HG03095 (cell line): ENCODE measurements around the gene PKM.

ENCODE experiments used
- ATAC-seq: cut with Tn5 transposase; IDR thresholded peaks from one replicate; pipeline ENCODE4 v1.9.1; 2021; ENCODE audit warnings: moderate library complexity; ENCODE audit not compliant: unreplicated experiment

The PKM gene

DNA sequence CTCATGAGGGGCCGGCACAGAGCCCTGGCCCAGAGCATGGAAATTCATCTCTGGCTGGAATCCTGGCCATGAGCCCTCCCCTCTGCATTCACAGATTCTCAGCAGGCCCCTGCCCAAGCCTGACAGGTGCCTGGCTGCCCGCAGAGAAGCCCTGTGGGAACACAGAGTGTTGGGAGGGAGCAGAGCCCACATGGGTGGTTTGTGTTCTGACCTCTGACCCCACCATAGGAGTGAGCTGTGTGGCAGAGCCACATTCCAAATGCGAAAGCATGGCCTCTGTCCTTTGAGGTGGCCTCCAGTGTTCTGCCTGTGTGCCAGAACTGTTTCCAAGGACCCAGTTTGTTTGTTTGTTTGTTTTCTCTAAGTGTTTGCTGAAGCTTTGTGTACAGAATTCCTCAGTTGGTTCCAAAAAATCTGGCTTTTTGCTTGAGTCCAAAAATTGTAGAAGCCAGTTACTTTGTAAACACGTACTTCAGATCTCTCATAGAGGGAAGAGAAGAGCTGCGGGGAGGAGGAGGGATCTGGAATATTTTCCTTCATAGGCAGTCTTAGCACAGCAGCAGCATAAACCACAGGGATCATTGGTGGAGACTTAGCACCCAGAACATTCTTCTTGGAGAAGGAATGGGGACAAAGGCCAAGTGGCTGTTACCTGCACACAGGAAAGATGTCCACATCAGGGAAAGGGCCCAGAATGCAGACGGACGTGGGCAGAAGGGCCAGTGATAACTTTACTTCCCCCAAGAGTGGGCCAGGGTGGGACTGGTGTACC lies 69.4 kb downstream of the PKM start:
- no peak for ATAC-seq

DNA sequence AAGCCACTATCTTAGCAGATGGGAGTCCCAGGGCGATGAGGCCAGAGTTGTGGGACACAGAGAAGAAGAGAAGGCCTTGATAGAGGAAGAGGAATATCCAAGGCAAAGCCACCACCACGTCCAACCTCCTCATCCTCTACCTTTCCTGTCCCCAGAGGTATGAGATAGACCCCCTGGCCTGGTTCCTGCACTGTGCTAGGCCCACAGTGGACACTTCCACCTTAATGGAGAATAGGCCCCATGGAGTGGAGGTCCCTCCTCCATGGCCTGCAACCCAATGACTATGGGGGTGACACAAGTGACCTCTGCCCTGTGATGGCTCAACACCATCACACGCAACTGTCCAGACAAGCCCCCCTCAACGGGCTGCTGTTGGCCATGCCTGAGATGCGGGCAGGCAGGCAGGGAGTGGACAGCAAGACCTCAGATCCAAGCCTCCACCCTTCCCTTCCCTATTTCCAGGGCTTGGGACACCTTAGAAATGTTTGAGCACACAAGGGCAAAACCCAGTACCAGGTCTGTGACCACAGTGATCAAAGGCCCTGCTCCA lies 70.2 kb downstream of the PKM start:
- no peak for ATAC-seq

DNA sequence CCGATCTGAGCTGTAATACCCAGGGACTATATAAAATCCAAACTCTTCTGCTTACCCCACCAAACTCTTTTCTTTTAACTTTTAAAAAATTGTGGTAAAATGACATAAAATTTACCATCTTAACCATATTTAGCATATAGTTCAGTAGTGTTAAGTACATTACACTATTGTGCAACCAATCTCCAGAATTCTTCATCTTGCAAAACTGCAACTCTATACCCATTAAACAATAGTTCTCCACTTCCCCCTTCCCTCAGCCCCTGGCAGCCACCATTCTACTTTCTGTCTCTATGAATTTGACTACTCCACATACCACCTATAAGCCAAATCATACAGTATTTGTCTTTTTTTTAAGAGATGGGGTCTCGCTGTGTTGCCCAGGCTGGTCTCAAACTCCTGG lies 74.1 kb downstream of the PKM start:
- no peak for ATAC-seq

DNA sequence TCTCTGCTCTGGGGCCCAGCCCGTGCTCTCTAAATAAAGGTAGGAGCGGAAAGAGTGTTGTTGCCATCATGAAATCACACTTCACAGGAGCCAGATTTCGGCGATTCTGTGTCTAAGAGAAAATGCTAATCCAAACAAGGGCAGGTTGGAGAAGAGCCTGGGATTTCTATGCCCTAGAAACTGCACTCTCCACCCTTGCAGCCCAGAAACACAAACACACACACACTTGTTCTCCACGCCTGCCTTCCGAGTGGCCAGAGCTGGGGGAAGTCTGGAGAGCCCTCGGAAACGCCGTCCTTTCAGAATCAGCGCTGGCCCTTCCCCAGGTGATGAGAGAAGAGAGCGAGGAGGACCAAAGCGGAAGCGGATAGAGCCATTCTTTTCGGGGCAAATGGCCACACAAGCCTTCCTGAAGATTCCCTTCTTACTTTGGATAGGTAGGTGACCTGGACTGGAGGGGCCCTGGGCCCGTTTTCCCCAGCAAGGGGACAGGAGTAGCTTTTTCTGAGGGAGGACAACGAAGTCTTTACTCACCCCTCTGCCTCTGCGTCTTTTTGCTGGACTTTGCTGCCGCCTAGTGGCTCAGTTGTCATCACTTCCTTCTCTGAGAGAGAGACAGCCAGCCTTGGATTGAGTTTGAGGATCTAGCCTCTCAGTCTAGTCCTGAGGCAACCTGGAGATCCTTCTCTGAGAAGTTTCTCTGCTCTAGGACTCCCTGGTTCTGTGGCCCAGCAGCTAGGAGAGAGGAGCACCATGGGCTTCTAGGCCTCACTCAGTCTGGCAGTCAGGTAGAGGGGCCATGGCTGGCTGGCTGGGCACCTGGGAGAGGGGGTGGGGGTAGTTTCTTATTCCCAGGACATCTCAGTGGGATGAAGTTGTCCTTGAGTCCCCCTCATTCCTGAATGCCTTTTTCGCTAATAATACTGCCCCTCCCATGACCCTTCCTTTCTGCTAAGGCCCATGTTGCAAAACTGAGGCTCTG lies 75.1 kb downstream of the PKM start:
- peak; percentile 70 for ATAC-seq

DNA sequence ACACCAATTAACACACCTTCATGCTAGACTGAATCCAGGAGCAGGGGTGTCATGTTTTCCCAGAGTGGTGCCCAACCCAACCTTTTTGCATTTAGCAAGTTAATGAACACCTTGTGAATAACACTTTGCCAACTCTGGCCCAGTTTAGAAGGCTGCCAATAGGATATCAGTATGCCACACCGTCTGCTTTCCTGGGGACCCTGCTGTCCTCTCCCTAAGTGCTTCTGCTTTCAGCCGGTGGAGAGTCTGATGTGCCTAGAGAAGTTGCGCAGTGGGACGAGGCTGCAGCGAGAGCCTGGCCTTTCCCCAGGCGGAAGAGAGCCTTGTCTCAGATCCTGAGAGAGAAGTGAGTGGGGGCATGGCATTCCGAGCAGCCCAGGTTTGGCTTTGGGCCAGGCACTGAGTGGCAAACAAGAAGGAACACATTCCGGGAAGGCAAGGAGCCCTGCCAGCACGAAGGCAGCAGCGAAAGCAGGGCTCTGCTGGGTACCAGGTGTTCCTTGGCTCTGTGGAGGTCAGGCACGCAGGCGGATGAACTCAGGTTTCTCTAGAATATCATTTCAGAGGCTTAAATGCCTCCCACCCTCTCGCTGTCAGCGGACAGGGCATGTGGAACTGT lies 75.9 kb downstream of the PKM start:
- no peak for ATAC-seq

DNA sequence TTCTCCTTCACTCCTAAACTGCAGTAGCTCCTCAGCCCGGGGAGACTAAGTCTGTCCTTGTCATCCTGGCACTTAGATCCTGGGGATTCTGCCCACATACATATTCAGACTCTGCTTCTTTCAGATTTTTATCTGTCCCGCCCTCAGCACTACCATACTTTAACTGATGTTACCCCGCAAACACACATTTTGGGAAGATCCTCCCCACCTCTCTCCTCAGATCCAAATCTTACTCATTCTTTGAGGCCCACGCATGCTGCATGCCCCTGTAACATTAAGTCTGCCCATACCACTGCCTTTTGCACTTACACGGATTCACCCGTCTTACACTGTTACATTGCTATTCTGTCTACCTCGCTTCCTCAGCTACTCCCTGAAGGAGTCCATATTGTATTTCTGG lies 76.7 kb downstream of the PKM start:
- ATAC-seq, result no peak

DNA sequence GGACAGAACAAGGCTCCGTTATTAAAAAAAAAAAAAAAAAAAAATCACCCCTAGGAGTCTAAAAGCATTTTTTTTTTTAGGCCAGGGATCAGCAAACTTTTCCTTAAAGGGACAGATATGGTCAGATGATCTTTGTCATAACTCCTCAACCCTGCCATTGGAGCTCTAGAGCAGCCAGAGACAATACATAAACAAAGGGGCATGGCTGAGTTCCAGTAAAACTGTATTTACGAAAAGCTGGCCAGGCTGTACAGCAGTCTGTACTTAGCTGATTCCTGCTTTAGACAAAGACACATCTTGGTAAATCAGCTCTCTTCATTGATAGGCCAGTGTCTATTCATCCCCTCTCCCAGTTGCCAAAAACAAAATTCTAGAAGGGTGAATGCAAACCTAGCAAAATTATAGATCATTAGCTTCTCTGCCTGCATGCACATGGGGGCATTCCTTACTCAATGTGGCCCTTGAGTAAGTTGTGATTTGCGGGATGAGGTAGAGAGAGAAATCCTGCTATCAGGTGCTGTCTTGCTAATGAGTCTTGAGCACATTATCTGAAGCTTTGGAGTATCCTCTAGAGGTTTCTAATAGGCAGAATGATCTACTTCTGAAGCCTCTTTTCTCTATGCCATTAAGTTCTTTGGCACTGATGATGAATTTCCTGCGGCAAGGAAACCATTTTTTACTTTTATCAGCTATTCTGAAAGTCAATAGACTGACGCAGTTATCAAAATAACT lies 77.6 kb downstream of the PKM start:
- ATAC-seq, result no peak
